OCI-LY7 (cell line): Measurements from ENCODE around the gene FMN1.

Experiments used
- CTCF ChIP-seq: fragments of 200-600 bp; sonication (generic); conservative IDR thresholded peaks from 2 replicates; pipeline ENCODE4 v1.5.1; 2014; ENCODE audit warnings: mild to moderate bottlenecking, antibody characterized with exemption, low read length, moderate library complexity, mixed read lengths
- EZH2phosphoT487 ChIP-seq: fragments of 200-600 bp; sonication (generic); IDR thresholded peaks from 2 replicates; pipeline ENCODE4 v1.6.1; 2018; ENCODE audit warnings: low read depth, borderline replicate concordance, mild to moderate bottlenecking, mixed run types, antibody characterized with exemption, low read length, moderate library complexity, mixed read lengths

- TF ChIP-seq CTCF (no peak), EZH2phosphoT487 (no peak)
Measured at GRCh38 chr15:32886459-32886858, 308.1 kb downstream of the FMN1 start.
